Measurements from ENCODE around the gene PTPN7.

The PTPN7 gene

GRCh38 chr1:202161151-202162046, 997 bp upstream of the PTPN7 start:
- Histone ChIP-seq H3K4me3 (ENCODE audit: insufficient read length, low read depth) (no peak overlapping the region), H3K36me3 (ENCODE audit: insufficient read depth, insufficient read length, low read length) (no peaks in the 10 kb centered on the region), H3K4me1 (ENCODE audit: insufficient read depth, insufficient read length) (peaks cover 69% of the 10 kb centered on the region), H3K9ac (ENCODE audit: insufficient read length, low read depth) (no peak overlapping the region), H3K9me3 (ENCODE audit: insufficient read depth, low read length) (no peaks in the 10 kb centered on the region), H3K27me3 (ENCODE audit: insufficient read depth, insufficient read length) (no peaks in the 10 kb centered on the region)
- no peak for DNase-seq (ENCODE audit: low read depth, low spot score)
- no peak for TF ChIP-seq ZNF274 (IDR thresholded peaks at IDR 0.05; ENCODE audit: low read depth, low read length)
- TF ChIP-seq YY1 (IDR thresholded peaks at IDR 0.05; ENCODE audit: insufficient read depth, insufficient read length), result no peak
- TF ChIP-seq SUZ12 (IDR thresholded peaks at IDR 0.05; ENCODE audit: extremely low read depth, insufficient read depth, insufficient read length), result no peak

DNA sequence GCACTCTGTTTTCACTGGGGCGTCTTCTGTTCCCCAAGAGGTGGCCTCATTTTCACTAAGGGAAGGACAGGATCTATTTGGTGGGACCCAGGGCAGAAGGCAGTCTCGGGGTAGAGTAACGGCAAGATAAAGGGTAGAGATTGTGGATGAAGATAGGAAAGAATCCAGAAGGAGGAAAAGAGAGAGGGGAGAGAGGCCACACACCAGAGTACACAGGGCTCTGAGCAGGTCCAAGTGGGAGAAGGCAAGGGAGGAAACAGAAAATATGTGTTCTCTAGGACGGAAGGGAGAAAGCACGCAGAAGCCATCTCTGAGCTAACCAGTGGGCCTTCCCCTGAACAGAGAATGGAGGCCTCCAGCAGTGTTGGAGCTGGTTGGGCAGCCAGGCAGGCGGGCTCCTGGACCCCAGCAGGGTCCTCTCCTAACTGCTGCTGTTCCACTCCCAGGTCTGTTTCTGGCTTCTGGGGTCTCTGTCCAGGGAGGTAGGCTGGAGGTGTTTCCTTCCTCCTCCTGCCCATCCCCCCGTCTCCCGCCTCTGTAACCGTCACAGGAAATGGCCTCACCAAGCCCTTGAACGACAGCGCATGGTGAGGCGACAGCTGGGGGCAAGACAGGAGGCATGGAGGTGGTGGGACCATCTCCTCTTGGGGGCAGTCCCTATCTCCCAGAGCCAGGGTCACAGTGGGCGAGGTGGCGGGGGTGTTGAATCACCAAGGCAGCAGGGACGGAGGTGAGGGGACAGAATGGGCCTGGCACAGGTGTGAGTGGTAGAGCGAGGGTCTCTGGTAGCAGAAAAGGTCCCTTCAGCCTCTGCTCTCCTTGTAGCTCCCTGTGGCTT, 649 bp downstream of the PTPN7 start:
- Histone ChIP-seq H3K4me1 (ENCODE audit: insufficient read depth, insufficient read length) (peaks cover 58% of the 10 kb centered on the region), H3K4me3 (ENCODE audit: insufficient read length, low read depth) (no peak overlapping the region), H3K36me3 (ENCODE audit: insufficient read depth, insufficient read length, low read length) (no peaks in the 10 kb centered on the region), H3K27me3 (ENCODE audit: insufficient read depth, insufficient read length) (no peaks in the 10 kb centered on the region), H3K9me3 (ENCODE audit: insufficient read depth, low read length) (no peaks in the 10 kb centered on the region), H3K9ac (ENCODE audit: insufficient read length, low read depth) (no peak overlapping the region)
- TF ChIP-seq ZNF274 (IDR thresholded peaks at IDR 0.05; ENCODE audit: low read depth, low read length), result no peak
- DNase-seq (ENCODE audit: low read depth, low spot score), result no peak

DNA sequence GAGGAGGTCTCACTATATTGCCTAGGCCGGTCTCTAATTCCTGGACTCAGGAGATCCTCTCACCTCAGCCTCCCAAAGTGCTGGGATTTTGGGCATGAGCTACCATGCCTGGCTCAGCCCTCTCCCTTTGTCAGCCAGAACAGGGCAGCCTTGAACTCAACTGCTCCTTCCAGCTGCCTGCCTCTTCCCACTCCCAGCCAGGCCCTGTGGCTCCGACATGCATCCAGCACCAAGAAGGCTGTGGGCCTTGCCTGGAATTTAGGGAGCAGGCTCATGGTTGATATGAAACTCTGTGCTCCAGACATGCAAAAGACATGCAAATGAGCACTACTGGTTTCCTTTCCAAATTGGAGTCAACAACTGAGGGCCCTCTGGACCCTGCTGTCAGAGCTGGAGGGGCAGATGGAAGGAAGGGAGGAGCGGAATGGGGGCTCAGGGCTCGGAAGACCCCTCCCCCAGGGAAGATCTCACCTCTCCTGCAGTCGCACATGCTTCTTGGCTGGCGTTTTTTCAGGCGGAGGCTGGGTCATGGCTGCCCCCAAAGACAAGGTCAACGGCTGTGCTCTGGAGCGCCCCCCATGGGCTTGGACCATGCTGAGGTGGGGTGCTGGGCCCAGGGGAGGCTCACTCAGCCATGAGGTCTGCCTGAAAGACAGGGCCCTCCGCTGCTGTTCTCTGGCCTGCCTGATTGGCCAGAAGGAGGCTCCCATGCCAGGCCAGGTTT, 1.4 kb downstream of the PTPN7 start:
- no peak overlapping the region for H3K9ac ChIP-seq (ENCODE audit: insufficient read length, low read depth)
- no peak for DNase-seq (ENCODE audit: low read depth, low spot score)
- H3K4me1 ChIP-seq (ENCODE audit: insufficient read depth, insufficient read length), result peaks cover 56% of the 10 kb centered on the region
- H3K9me3 ChIP-seq (ENCODE audit: insufficient read depth, low read length), result no peaks in the 10 kb centered on the region
- TF ChIP-seq SUZ12 (IDR thresholded peaks at IDR 0.05; ENCODE audit: extremely low read depth, insufficient read depth, insufficient read length) (no peak), ZNF274 (IDR thresholded peaks at IDR 0.05; ENCODE audit: low read depth, low read length) (no peak), YY1 (IDR thresholded peaks at IDR 0.05; ENCODE audit: insufficient read depth, insufficient read length) (no peak)
- no peaks in the 10 kb centered on the region for H3K27me3 ChIP-seq (ENCODE audit: insufficient read depth, insufficient read length)
- H3K4me3 ChIP-seq (ENCODE audit: insufficient read length, low read depth), result no peak overlapping the region
- H3K36me3 ChIP-seq (ENCODE audit: insufficient read depth, insufficient read length, low read length), result no peaks in the 10 kb centered on the region

DNA sequence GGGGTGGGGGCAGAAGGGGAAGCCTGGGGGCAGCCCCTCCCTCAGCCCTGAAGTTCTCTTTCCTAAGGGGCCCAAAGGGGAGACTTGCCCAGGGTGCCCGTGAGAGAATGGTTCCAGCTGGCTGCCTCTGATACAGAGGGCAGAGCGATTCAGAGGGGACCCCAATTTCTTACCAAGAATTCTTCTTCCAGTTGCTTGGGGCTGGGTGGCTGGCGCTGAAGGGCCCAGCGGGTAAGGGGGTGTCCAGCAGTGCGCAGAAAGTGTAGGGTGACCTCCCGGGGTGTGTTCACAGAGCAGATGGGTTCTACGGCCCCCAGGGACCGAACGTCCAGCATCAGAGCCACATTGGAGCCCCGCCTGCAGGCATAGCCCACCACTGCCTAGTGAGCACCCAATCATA, 2.5 kb downstream of the PTPN7 start:
- Histone ChIP-seq H3K27me3 (ENCODE audit: insufficient read depth, insufficient read length) (no peaks in the 10 kb centered on the region), H3K9ac (ENCODE audit: insufficient read length, low read depth) (no peak overlapping the region), H3K4me3 (ENCODE audit: insufficient read length, low read depth) (no peak overlapping the region), H3K36me3 (ENCODE audit: insufficient read depth, insufficient read length, low read length) (no peaks in the 10 kb centered on the region), H3K4me1 (ENCODE audit: insufficient read depth, insufficient read length) (peaks cover 47% of the 10 kb centered on the region), H3K9me3 (ENCODE audit: insufficient read depth, low read length) (no peaks in the 10 kb centered on the region)
- no peak for TF ChIP-seq YY1 (IDR thresholded peaks at IDR 0.05; ENCODE audit: insufficient read depth, insufficient read length)
- TF ChIP-seq ZNF274 (IDR thresholded peaks at IDR 0.05; ENCODE audit: low read depth, low read length), result no peak
- no peak for TF ChIP-seq SUZ12 (IDR thresholded peaks at IDR 0.05; ENCODE audit: extremely low read depth, insufficient read depth, insufficient read length)
- DNase-seq (ENCODE audit: low read depth, low spot score), result no peak

DNA sequence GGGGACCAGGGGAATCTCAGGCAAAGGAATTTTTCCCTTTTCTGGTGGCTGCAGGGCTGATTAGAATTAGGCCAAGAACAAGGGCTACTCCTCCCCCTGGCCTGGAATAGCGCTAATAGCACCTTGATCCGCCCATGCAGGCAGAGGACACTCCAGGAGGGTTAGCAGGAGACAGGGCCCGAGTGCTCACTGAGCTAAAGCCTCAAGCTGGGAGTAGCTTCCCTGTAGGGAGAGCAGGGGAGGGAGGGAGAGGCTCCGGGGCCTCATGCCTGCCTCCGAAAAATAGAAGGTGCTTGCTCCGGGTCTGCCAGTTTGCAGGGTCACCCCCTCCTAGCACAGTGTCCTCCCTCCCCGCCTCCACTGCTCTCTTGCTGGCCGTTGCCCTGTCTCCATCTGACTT, 3.8 kb downstream of the PTPN7 start:
- H3K4me3 ChIP-seq (ENCODE audit: insufficient read length, low read depth), result no peak overlapping the region
- H3K4me1 ChIP-seq (ENCODE audit: insufficient read depth, insufficient read length), result peaks cover 33% of the 10 kb centered on the region
- peak overlapping the region; percentile 24 for H3K9ac ChIP-seq (ENCODE audit: insufficient read length, low read depth)
- DNase-seq (ENCODE audit: low read depth, low spot score), result no peak
- H3K9me3 ChIP-seq (ENCODE audit: insufficient read depth, low read length), result no peaks in the 10 kb centered on the region
- H3K27me3 ChIP-seq (ENCODE audit: insufficient read depth, insufficient read length), result no peaks in the 10 kb centered on the region
- no peaks in the 10 kb centered on the region for H3K36me3 ChIP-seq (ENCODE audit: insufficient read depth, insufficient read length, low read length)
- TF ChIP-seq ZNF274 (IDR thresholded peaks at IDR 0.05; ENCODE audit: low read depth, low read length) (no peak), YY1 (IDR thresholded peaks at IDR 0.05; ENCODE audit: insufficient read depth, insufficient read length) (no peak), SUZ12 (IDR thresholded peaks at IDR 0.05; ENCODE audit: extremely low read depth, insufficient read depth, insufficient read length) (no peak)

DNA sequence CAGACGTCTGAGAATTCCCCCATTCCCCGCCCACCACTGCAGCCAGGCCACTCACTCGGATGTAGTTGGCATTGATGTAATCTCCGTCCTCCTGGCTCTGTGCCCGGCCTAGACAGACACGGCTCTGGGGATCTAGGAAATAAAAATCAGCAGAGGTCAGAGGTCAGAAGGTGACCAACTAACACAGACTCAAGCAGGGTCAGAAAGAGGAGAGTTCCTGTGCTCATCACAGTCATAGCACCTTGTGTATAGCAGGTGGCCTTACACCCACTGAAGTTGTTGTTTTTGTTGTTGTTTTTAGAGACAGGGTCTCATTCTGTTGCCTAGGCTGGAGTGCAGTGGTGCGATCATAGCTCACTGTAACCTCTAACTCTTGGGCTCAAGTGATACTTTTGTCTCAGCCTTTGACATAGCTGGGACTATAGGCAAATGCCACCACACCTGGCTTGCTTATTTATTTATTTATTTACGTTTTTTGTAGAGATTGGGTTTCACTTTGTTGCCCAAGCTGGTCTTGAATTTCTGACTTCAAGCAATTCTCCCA, 4.9 kb downstream of the PTPN7 start:
- DNase-seq (ENCODE audit: low read depth, low spot score), result no peak
- Histone ChIP-seq H3K9ac (ENCODE audit: insufficient read length, low read depth) (no peak overlapping the region), H3K36me3 (ENCODE audit: insufficient read depth, insufficient read length, low read length) (no peaks in the 10 kb centered on the region), H3K4me3 (ENCODE audit: insufficient read length, low read depth) (no peak overlapping the region), H3K27me3 (ENCODE audit: insufficient read depth, insufficient read length) (no peaks in the 10 kb centered on the region), H3K4me1 (ENCODE audit: insufficient read depth, insufficient read length) (peaks cover 25% of the 10 kb centered on the region), H3K9me3 (ENCODE audit: insufficient read depth, low read length) (no peaks in the 10 kb centered on the region)
- TF ChIP-seq SUZ12 (IDR thresholded peaks at IDR 0.05; ENCODE audit: extremely low read depth, insufficient read depth, insufficient read length) (no peak), YY1 (IDR thresholded peaks at IDR 0.05; ENCODE audit: insufficient read depth, insufficient read length) (no peak), ZNF274 (IDR thresholded peaks at IDR 0.05; ENCODE audit: low read depth, low read length) (no peak)

Data from NT2/D1 (cell line).